ENCODE data around the gene ERVMER34-1.

The ERVMER34-1 gene, protein sequence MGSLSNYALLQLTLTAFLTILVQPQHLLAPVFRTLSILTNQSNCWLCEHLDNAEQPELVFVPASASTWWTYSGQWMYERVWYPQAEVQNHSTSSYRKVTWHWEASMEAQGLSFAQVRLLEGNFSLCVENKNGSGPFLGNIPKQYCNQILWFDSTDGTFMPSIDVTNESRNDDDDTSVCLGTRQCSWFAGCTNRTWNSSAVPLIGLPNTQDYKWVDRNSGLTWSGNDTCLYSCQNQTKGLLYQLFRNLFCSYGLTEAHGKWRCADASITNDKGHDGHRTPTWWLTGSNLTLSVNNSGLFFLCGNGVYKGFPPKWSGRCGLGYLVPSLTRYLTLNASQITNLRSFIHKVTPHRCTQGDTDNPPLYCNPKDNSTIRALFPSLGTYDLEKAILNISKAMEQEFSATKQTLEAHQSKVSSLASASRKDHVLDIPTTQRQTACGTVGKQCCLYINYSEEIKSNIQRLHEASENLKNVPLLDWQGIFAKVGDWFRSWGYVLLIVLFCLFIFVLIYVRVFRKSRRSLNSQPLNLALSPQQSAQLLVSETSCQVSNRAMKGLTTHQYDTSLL

DNA sequence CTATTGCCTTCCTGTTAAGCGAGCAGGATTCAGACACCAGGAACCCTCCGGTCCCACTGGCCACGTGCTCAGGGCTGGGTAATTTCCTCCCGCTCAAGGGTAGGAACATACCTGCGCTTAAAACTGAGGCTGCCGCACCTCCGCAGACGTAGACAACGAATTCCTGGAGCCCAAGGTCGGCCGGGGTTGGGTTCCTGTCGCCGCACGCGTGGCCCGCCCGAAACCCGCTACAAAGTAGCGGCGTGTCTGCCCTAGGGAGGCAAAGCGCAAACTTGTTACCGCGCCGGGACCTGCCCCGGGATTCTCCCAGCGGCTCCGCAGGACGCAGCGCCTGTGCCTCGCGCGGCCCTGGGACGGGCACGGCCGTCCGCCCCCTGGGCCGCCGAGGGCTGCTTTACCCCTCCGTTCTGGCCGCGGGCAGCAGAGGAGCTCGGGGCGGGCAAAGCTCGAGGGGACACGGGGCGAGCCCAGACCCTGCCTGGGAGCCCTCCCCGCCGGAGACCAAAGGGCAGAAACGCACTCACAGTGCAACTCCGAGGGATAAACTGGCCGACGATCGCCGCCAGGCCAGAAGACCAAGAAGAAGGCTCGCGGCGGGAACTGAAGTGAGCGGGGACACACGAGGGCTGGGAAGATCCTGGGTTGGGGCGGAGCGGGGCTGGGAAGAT, at the start of gene ERVMER34-1:
Gene ERVMER34-1, minus strand, starts transcription at position 607 of the 668 bp plus-strand sequence. CDS start 5,905 bp downstream, outside the sequence.
- no peak for TF ChIP-seq CTCF (IDR thresholded peaks at IDR 0.05; ENCODE audit: poor library complexity, severe bottlenecking)
- peak; percentile 60 for ATAC-seq (ENCODE audit: low read depth)
- no peak for DNase-seq (ENCODE audit: low spot score)

GRCh38 chr4:52799813-52800212, 48.6 kb upstream of the ERVMER34-1 start:
- Histone ChIP-seq H3K4me1 (ENCODE audit: insufficient read depth, poor library complexity, severe bottlenecking) (no peaks in the 10 kb centered on the region), H3K9me3 (ENCODE audit: severe bottlenecking) (no peaks in the 10 kb centered on the region), H3K36me3 (ENCODE audit: low read depth) (no peaks in the 10 kb centered on the region), H3K27me3 (ENCODE audit: insufficient read depth, poor library complexity, severe bottlenecking) (no peaks in the 10 kb centered on the region), H3K27ac (ENCODE audit: poor library complexity, severe bottlenecking) (no peak overlapping the region), H3K4me3 (ENCODE audit: severe bottlenecking) (no peak overlapping the region)
- no peak for TF ChIP-seq CTCF (IDR thresholded peaks at IDR 0.05; ENCODE audit: poor library complexity, severe bottlenecking)
- no peak for ATAC-seq (ENCODE audit: low read depth)
- no peak for DNase-seq (ENCODE audit: low spot score)

More for the DNA sequence above, at the start of gene ERVMER34-1:
- no peaks in the 10 kb centered on the region for H3K27me3 ChIP-seq (ENCODE audit: insufficient read depth, poor library complexity, severe bottlenecking)
- H3K4me3 ChIP-seq (ENCODE audit: severe bottlenecking): peak within 1 kb of the TSS; percentile 42
- no peaks in the 10 kb centered on the region for H3K4me1 ChIP-seq (ENCODE audit: insufficient read depth, poor library complexity, severe bottlenecking)
- H3K27ac ChIP-seq (ENCODE audit: poor library complexity, severe bottlenecking): peak within 1 kb of the TSS; percentile 42
- 0 out of 2 replicates have a peak, but pooled peaks cover under 1% of the 10 kb centered on the region for H3K36me3 ChIP-seq (ENCODE audit: low read depth)
- no peaks in the 10 kb centered on the region for H3K9me3 ChIP-seq (ENCODE audit: severe bottlenecking)

GRCh38 chr4:52795533-52795932, 44.3 kb upstream of the ERVMER34-1 start:
- TF ChIP-seq CTCF (IDR thresholded peaks at IDR 0.05; ENCODE audit: poor library complexity, severe bottlenecking): no peak

GRCh38 chr4:52791936-52792335, 40.7 kb upstream of the ERVMER34-1 start:
- Histone ChIP-seq H3K4me3 (ENCODE audit: severe bottlenecking) (no peak overlapping the region), H3K27me3 (ENCODE audit: insufficient read depth, poor library complexity, severe bottlenecking) (no peaks in the 10 kb centered on the region), H3K27ac (ENCODE audit: poor library complexity, severe bottlenecking) (no peak overlapping the region), H3K9me3 (ENCODE audit: severe bottlenecking) (no peaks in the 10 kb centered on the region), H3K4me1 (ENCODE audit: insufficient read depth, poor library complexity, severe bottlenecking) (no peaks in the 10 kb centered on the region), H3K36me3 (ENCODE audit: low read depth) (no peaks in the 10 kb centered on the region)
- ATAC-seq (ENCODE audit: low read depth): no peak
- DNase-seq (ENCODE audit: low spot score): no peak
- TF ChIP-seq CTCF (IDR thresholded peaks at IDR 0.05; ENCODE audit: poor library complexity, severe bottlenecking): no peak

More at GRCh38 chr4:52795533-52795932, 44.3 kb upstream of the ERVMER34-1 start:
- Histone ChIP-seq H3K36me3 (ENCODE audit: low read depth) (no peaks in the 10 kb centered on the region), H3K4me3 (ENCODE audit: severe bottlenecking) (no peak overlapping the region), H3K9me3 (ENCODE audit: severe bottlenecking) (no peaks in the 10 kb centered on the region), H3K27ac (ENCODE audit: poor library complexity, severe bottlenecking) (no peak overlapping the region), H3K27me3 (ENCODE audit: insufficient read depth, poor library complexity, severe bottlenecking) (no peaks in the 10 kb centered on the region), H3K4me1 (ENCODE audit: insufficient read depth, poor library complexity, severe bottlenecking) (no peaks in the 10 kb centered on the region)
- no peak for ATAC-seq (ENCODE audit: low read depth)
- DNase-seq (ENCODE audit: low spot score): no peak

Measured in RWPE2 (cell line).